Raji (cell line): Measurements from ENCODE around the gene TECTB.

Source experiments
- POLR2A ChIP-seq: IDR thresholded peaks from 2 replicates; pipeline ENCODE4 v1.6.1; 2011; ENCODE audit warnings: low read depth, low read length, control low read depth; ENCODE audit not compliant: insufficient read depth

TECTB gene

DNA sequence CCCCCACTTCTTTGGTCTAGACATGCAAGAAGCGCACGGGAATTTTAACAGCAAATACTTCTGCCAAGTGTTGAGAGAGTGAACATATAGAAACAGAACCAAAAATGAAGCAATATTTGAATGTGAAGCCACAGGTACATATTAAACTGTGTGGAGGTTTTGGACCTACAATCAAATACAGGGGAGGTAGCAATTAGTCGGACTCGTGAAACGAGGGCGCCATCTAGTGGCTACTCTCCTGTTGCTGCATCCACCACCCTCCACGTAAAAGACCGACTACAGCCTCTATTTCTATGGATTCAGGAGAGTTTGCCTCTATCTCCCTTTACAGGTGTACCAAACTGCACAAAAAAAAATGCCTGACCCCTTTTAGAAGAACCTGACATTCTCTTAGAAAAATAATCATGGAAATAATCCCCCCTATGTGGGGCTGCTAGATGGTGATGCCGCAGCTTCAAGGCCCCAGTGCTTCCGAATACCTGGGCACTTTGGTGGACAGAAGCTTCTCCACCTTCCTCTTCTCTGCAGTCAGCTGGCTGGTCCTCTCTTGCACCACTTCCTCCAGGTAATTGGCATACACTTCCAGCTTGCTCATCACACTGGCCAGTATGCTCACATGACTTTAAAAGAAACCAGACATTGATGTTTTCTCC is 31.7 kb downstream of the TECTB start:
- no peak for TF ChIP-seq POLR2A

DNA sequence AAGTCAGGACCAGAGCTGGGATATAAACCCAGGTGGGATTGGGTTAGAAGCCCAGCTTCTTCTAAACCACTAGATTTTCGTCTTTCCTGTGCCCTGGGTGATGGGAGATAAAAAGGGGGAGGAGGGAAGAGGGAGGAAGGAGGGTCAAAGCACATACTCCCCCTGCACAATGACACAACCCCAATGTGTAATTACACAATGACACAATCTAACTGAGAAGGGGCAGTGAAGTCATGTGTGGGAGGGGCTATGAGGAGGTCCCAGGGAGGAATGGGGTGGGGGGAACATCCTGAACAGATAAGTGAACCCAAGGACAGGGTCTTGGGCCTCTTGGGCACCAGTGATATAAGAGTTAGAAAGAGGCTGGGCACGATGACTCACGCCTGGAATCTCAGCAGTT is 44.5 kb downstream of the TECTB start:
- no peak for TF ChIP-seq POLR2A

DNA sequence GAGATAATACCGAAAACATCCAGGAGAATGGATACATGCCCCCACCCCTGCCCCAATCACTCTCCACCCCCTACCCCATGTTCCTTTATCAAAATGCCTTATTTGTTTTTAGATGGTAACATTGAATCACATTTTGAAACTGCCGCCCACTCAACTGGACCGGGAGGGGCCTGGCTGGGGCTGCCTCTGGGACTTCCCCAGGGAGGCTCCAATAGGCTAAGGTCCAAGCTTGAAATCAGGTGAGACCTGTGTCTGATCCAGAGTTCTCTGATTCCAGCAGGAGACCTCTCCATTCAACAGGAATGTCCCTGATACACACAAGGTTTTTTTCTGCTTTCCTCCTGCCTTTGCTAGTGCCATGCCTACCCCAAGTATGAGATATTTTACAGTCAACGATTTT is 47.0 kb downstream of the TECTB start:
- TF ChIP-seq POLR2A, result no peak

DNA sequence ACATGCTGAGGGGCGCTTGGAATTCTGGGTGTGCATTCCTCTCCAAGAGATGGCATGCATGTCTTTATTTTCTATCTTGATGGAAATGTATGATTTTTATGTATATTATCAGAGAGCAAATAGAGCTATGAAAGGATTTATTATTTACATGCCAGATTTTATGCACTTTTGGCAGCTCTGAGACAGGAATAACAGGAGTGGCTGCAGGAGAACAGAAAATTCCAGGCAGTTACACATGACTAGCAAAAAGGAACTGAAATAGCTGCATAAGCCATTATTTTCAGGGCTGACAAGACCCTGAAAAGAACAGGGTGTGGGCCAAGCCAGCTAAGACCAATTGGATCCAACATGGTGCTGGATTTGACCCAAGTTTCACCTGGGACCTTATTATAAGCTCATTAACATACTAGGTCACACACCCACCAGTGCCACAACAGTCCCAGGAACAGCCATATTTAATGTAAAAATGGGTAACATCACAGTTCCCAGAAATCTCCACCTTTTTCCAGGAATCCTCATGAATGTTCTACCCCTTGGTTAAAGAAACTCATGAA is 47.5 kb downstream of the TECTB start:
- TF ChIP-seq POLR2A, result no peak

DNA sequence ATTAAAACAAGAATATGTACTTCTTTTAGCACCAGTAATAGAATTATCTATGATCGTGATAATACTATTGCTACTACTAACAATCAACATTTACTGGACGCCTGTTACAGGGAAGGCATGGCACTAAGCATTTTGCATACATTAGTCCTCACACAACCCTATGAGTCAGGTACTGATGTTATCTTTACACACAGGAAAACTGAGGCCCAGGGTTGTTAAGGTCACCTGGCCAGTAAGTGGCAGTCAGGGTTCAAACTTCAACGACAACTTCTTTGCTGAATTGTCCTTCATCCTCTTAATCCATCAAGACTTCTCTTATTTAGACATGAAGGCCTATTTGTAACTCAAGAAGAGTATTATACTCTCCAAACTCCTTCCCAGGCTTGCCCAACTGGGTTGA is 48.8 kb downstream of the TECTB start:
- TF ChIP-seq POLR2A, result no peak

DNA sequence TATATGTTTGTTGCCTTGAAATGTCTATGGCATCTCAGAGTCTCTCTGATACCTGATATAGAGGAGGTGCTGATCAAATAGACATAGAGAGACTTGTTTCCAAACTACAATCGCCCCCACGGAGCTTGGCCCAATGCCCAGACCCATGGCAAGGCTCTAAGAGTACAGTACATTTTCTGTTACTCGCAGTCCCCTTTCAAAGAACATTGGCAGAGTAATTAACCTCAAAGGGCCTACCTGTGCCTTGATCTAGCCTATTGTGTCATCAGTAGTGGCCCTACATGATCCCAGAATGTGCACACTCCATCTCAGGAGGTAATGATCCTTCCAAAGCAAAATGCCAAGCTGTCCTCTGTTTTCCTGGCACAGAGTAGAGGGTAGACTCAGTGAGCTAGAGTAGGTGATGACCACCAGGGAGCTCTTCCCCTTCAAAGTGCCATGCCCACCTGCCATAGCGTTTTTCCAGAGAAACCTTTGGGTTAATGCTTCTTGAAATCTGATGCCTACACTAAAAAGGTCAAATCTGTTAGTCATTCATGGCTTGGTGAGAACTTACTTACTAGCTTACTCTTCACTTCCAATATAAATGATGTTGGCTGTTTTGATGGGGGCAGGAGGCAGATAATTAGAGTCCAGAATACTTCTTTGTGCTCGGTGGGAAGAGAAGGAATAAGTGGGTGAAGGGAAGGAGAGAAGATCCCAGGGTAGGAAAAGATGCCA is 49.5 kb downstream of the TECTB start:
- no peak for TF ChIP-seq POLR2A

DNA sequence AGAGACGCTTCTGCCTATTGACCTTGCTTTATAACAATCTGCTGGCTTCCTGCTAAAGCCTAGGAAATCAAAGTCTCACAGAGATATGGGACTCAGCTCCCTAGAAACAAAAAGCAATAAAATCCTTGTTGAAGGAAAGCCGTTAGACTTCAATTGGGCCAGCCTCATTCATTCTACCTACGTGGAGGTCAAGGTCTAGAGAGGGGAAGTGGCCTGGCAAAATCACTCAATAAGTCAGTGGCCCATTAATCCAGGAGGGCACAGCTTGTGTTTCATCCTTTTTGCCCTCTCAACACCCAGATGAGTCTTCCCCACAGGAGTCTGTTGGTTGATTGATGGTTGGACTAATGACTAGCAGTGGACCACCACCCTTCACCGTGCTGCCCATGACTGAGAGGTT is 50.3 kb downstream of the TECTB start:
- no peak for TF ChIP-seq POLR2A

DNA sequence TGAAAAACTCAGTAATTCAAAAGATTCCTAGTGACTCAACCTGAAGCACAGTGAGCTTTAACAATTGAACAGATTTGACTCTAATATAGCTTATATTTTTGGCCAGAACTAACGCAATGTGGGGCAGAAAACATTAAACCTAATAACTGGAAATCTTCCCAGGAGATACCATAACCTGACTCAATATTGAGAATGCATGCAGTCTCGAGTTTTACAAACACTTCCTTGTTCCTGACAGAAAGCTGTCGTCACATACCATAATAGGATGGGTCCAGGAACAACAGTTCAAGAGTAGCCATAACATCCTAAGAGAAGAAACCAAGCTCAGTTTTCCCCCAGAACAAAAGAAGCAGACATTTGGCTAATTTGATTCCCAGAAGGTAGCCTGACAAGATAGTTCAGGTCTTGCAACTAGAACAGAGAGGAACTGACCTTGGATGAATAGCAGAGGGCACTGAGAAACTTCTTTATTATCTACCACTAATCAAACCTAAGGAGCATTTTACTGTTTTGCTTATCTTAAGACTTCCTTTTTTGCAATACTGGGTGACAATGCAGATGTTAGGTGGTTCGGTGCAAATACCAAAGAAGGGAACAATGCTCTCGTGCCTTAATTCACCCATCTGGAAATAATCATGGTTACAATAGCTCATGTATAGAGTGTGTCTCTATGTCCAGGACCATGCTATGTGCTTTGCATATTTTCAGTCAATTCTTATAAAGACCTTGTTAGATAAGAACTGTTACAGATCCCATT is 52.1 kb downstream of the TECTB start:
- no peak for TF ChIP-seq POLR2A

DNA sequence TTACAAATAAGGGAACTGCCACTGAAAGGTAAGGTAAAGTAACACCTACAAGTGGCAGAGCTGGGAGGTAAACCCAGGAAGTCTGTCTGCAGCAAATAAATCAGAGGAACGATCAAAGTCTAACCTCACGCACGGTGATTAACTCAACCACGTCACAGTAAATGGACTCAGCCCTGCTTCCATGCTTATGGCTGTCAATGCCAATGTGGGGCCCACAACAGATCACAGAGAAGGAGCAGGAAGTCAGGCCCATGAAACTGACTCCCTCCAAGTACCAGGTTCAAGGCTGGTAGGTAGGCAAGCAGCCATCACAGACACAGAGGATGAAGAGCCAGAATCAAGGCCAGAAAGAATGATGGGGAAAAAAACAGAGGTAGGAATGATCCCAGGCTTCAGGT is 52.7 kb downstream of the TECTB start:
- TF ChIP-seq POLR2A, result no peak

DNA sequence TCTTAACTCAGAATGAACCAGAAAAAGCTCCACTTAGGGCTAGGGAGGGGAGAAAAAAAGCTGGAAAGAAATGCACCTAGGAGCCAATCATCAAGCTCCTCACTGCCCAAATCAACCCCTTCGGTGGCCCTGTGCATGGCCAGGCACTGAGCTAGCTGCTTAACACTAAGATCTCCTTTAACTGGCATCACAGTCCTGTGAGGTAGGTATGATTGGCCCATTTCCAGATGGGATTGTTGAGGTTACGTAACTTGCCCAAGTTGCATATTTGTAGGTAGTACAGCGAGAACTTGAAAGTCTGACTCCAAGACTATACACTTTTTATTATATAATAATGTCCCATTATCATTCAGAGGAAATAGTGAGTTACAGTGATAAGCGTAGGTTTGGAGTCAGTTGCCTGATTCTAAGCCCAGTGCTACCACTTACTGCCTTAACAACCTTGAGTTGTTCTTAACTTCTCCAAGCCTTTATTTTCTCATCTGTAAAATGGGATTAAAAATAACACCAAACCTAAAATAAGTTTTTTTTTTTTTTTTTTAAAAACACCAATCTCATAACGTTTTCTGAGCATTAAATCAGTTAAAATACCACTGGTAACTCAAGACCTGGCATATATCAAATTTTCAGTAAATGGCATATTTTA is 53.5 kb downstream of the TECTB start:
- TF ChIP-seq POLR2A, result no peak

DNA sequence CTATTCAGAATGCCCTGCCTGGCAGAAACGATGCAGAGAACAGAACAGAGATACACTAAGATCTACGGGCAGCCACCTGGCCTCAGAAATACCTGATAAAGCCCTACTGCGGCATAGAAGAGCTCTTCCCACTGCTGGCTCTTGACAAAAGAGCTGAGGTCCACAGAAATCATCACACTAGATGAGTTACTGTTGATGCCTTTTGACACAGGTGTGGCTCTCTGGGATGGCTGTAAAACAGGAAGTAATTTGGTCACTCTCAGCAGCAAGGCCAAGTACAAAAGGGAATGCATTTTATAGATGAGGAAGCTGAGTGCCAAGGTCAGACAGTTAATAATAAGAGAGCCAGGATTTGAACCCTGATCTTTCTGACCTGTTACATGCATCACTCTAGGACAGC is 55.8 kb downstream of the TECTB start:
- TF ChIP-seq POLR2A, result no peak

DNA sequence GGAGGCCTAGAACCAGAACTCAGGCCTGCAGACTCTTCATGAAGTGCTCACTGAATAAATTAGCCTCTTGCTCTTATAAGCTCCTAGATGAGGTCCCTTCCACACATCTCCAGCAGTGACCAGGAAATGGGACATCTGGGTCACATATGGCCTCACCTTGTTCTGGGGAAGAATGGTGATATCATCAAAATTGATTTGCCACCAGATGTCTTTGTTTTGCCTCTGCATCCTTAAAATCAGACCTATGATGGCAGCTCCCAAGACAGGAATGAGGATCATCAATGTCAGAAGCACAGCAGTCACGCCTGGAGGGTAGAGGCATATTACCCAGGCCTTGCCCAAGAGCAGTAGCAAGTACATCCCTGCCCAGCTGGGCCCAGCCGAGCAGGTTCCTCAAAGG is 57.4 kb downstream of the TECTB start:
- no peak for TF ChIP-seq POLR2A

DNA sequence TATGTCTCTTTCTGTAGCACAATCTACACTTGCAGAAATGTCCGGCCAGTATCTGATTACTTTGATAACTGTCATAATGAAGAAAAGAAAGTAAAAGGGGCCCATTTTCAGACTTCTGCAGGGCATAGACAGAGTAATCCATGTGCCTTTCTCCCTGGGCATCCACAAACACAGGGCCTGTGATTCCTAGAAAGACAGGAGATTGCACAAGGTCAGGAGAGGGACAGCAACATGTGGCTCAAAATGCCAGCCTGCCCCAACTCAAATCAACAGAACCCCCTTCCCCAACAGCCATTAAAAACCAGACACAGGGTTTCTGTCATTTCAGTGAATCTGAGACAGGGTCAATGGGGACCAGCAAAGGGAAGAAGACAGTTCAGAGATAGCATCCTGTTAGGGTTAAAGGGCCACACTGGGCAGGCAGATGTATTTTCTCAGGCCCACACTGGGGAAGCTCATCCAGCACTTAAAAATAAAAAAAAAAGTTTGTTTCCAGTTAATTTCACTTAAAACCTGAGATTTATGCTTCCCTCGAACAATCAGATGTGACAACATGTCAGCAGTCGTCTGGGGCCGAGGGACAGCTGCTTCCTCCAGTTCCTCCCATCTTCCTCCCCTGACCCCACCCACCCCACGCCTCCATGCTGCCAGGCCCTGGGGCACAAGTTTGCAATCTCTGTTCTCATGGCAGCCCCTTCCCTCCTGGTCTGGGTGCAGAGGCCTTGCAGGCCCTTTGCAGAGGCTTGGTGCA is 60.0 kb downstream of the TECTB start:
- TF ChIP-seq POLR2A, result no peak

DNA sequence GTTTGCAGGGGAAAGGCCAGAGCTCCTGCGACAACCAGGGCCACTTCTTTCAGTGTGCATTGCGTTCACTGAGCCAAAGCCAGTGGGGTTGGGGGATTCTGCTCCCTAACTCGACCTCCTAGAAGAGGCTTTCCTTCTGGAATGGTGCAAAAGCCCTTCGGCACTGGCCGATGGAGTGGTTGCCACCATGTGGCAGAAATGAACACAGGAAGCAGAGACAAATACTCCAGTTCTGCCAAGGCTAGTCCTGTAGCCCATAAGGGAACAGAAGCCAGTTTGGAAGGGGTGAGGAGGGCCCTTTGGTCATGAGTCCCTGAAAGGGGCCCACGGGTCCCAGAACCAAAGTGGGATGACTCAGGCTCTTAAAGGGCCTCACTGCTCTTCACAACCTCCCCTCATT is 61.1 kb downstream of the TECTB start:
- no peak for TF ChIP-seq POLR2A

DNA sequence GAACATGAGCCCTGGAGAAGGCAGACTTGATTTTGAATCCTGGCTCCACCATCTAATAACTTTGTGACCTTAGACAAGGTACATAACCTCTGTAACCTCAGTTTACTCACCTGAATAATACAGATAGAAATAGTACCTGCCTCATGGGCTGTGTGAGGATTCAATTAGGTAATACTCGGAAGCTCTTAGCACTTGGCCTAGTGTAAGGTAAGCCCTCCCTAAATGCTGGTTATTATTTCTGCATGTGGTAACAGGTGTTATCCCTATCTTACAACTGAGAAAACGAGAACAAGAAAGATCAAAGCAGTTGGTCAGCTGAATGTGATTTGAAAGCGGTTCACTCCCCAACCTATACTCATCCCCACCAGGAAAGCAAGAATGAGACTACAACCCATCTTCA is 62.0 kb downstream of the TECTB start:
- TF ChIP-seq POLR2A, result no peak
